GM12891 (cell line): ENCODE results near the gene ST14.
"Not testable (repeated sequence)": the region's sequence is repeated elsewhere in the genome, so short reads cannot be mapped to it uniquely, and the experiment has no call there.

Experiments
- DNase-seq: peaks from one replicate; pipeline ENCODE4 v3.0.0; 2011; ENCODE audit warnings: low spot score; ENCODE audit not compliant: insufficient read length
- FAIRE-seq: peaks from 2 replicates; lab custom pipeline; 2011; peaks lifted over from hg19 to GRCh38; lab: Jason Lieb, UNC
- PAX5 ChIP-seq: IDR thresholded peaks from 2 replicates; pipeline ENCODE4 v1.6.1; 2011; ENCODE audit warnings: low read length, moderate library complexity, mild to moderate bottlenecking; ENCODE audit not compliant: insufficient read depth, severe bottlenecking
- POLR2A ChIP-seq: IDR thresholded peaks from 2 replicates; pipeline ENCODE4 v1.6.1; 2011; ENCODE audit warnings: low read depth, low read length, control low read depth
- POLR2AphosphoS5 ChIP-seq: IDR thresholded peaks from 2 replicates; pipeline ENCODE4 v1.6.1; 2011; ENCODE audit warnings: low read depth, low read length, control low read depth
- POU2F2 ChIP-seq: IDR thresholded peaks from 2 replicates; pipeline ENCODE4 v1.6.1; 2011; ENCODE audit warnings: low read depth, mild to moderate bottlenecking, control low read depth, low read length, moderate library complexity
- SPI1 ChIP-seq: IDR thresholded peaks from 2 replicates; pipeline ENCODE4 v1.6.1; 2011; ENCODE audit warnings: low read depth, low read length, control low read depth
- TAF1 ChIP-seq: IDR thresholded peaks from 2 replicates; pipeline ENCODE4 v1.6.1; 2011; ENCODE audit warnings: low read depth, low read length, control low read depth

ST14 gene

GRCh38 chr11:130164221-130164570 is 4.6 kb downstream of the ST14 start:
- TF ChIP-seq POLR2AphosphoS5: no peak
- TF ChIP-seq POU2F2: no peak
- TF ChIP-seq SPI1: no peak
- TF ChIP-seq POLR2A: no peak
- no peak for TF ChIP-seq TAF1
- TF ChIP-seq PAX5: no peak
- no peak for FAIRE-seq
- no peak for DNase-seq

GRCh38 chr11:130165601-130166456 is 6.2 kb downstream of the ST14 start:
- peak; percentile 43 for FAIRE-seq
- DNase-seq: no peak
- TF ChIP-seq POLR2AphosphoS5 (no peak), TAF1 (no peak), POLR2A (no peak), POU2F2 (no peak), PAX5 (no peak)

GRCh38 chr11:130166457-130166784 is 6.8 kb downstream of the ST14 start:
- peak; percentile 78 for FAIRE-seq
- no peak for DNase-seq
- TF ChIP-seq PAX5 (no peak), POLR2AphosphoS5 (no peak), POU2F2 (no peak), SPI1 (no peak), TAF1 (no peak), POLR2A (no peak)

- DNase-seq (no peak), FAIRE-seq (no peak)
- TF ChIP-seq POU2F2 (no peak), POLR2AphosphoS5 (no peak), TAF1 (no peak), PAX5 (no peak), POLR2A (no peak), SPI1 (no peak)
These were observed 7.6 kb downstream of the ST14 start for GRCh38 chr11:130167146-130167545.

- TF ChIP-seq POU2F2: no peak
- TF ChIP-seq PAX5: no peak
- no peak for TF ChIP-seq TAF1
- TF ChIP-seq SPI1: no peak
- TF ChIP-seq POLR2A: no peak
- no peak for TF ChIP-seq POLR2AphosphoS5
These were observed 8.5 kb downstream of the ST14 start for GRCh38 chr11:130168105-130168504.

GRCh38 chr11:130170345-130170744 is 10.8 kb downstream of the ST14 start:
- FAIRE-seq (no peak), DNase-seq (no peak)
- TF ChIP-seq POLR2A: no peak
- TF ChIP-seq TAF1: no peak
- no peak for TF ChIP-seq POLR2AphosphoS5
- TF ChIP-seq PAX5: no peak
- no peak for TF ChIP-seq POU2F2
- TF ChIP-seq SPI1: no peak

More at GRCh38 chr11:130168105-130168504, 8.5 kb downstream of the ST14 start:
- DNase-seq (no peak), FAIRE-seq (no peak)

- DNase-seq (no peak), FAIRE-seq (no peak)
- TF ChIP-seq POLR2AphosphoS5: no peak
- no peak for TF ChIP-seq SPI1
- no peak for TF ChIP-seq POU2F2
- TF ChIP-seq TAF1: no peak
- no peak for TF ChIP-seq POLR2A
- no peak for TF ChIP-seq PAX5
These were observed 12.0 kb downstream of the ST14 start for GRCh38 chr11:130171534-130171933.

GRCh38 chr11:130172001-130172400 is 12.4 kb downstream of the ST14 start:
- DNase-seq, FAIRE-seq: not testable (repeated sequence)

- DNase-seq (no peak), FAIRE-seq (no peak)
- no peak for TF ChIP-seq POLR2AphosphoS5
- TF ChIP-seq TAF1: no peak
These were observed 15.1 kb downstream of the ST14 start for GRCh38 chr11:130174642-130175041.

- no peak for DNase-seq
These were observed 16.3 kb downstream of the ST14 start for GRCh38 chr11:130175898-130176297.

GRCh38 chr11:130177782-130178181 is 18.2 kb downstream of the ST14 start:
- no peak for DNase-seq
- no peak for TF ChIP-seq POLR2AphosphoS5
- no peak for TF ChIP-seq POU2F2
- no peak for TF ChIP-seq SPI1
- TF ChIP-seq TAF1: no peak
- TF ChIP-seq PAX5: no peak
- no peak for TF ChIP-seq POLR2A
- FAIRE-seq: no peak

More at GRCh38 chr11:130175898-130176297, 16.3 kb downstream of the ST14 start:
- FAIRE-seq: no peak
- no peak for TF ChIP-seq TAF1
- TF ChIP-seq POLR2A: no peak
